H1 (cell line): Measurements from ENCODE around the gene GNG11. TPM values are rescaled to one million over a fixed set of nuclear protein-coding genes. Genes with fewer than 3 reads are reported as not detected.

ENCODE experiments used
- CTCF ChIA-PET: fragments of 300-600 bp; sonication (Branson Sonifier 250); formaldehyde crosslinking; loops from one replicate; lab custom pipeline; 2021; ENCODE audit not compliant: partially characterized antibody; lab: Charles Lee
- POLR2A ChIA-PET: fragments of 300-600 bp; sonication (Branson Sonifier 250); formaldehyde crosslinking; loops from one replicate; lab custom pipeline; 2021; ENCODE audit warnings: inconsistent platforms; ENCODE audit not compliant: partially characterized antibody; lab: Charles Lee
- DNase-seq, 2 experiments: peaks; one replicate each; pipeline versions ENCODE4 v3.0.0 to v3.0.0-alpha.2; 2010 to 2022; ENCODE audit warnings: low spot score in 2 of 2, low read depth in 1 of 2, mixed read lengths in 1 of 2
- FAIRE-seq: peaks from 2 replicates; lab custom pipeline; 2011; peaks lifted over from hg19 to GRCh38; lab: Jason Lieb, UNC
- H2AFZ ChIP-seq: 2 replicates; pipeline ENCODE4 v1.8.1; 2012; ENCODE audit warnings: low read length, inconsistent platforms
- H2AK5ac ChIP-seq: 2 replicates; pipeline ENCODE4 v1.6.1; 2013; ENCODE audit warnings: low read depth, low read length
- H2BK120ac ChIP-seq: replicated peaks from 2 replicates; pipeline ENCODE3; 2013; ENCODE audit warnings: low read depth, low read length, inconsistent platforms
- H2BK12ac ChIP-seq: 2 replicates; pipeline ENCODE4 v1.6.1; 2013; ENCODE audit warnings: low read depth, low read length
- H2BK15ac ChIP-seq: 2 replicates; pipeline ENCODE4 v1.6.1; 2013; ENCODE audit warnings: low read length
- H2BK20ac ChIP-seq: 2 replicates; pipeline ENCODE4 v1.6.1; 2013; ENCODE audit warnings: low read length
- H2BK5ac ChIP-seq: 2 replicates; pipeline ENCODE4 v1.6.1; 2013; ENCODE audit warnings: low read depth, low read length
- H3K14ac ChIP-seq: 2 replicates; pipeline ENCODE4 v1.6.1; 2013; ENCODE audit warnings: inconsistent platforms; ENCODE audit not compliant: insufficient read length
- H3K18ac ChIP-seq: 2 replicates; pipeline ENCODE4 v1.6.1; 2013; ENCODE audit warnings: low read length; ENCODE audit errors: extremely low read depth
- H3K23ac ChIP-seq: 2 replicates; pipeline ENCODE4 v1.6.1; 2013; ENCODE audit warnings: inconsistent platforms; ENCODE audit not compliant: insufficient read length
- H3K23me2 ChIP-seq: 2 replicates; pipeline ENCODE4 v1.6.1; 2013; ENCODE audit warnings: low read depth, low read length
- H3K27ac ChIP-seq: 2 replicates; pipeline ENCODE4 v1.6.1; 2011; ENCODE audit warnings: low read depth, low read length, inconsistent platforms
- H3K27me3 ChIP-seq, 4 experiments: replicated peaks in 1 of 4; 1 replicate in 1 of 4; 2 replicates in 3 of 4; pipeline versions ENCODE4 v1.6.1 to v1.8.1; 2011 to 2013; ENCODE audit warnings: low read length in 3 of 4, mild to moderate bottlenecking in 3 of 4, inconsistent platforms in 2 of 4, mixed read lengths in 2 of 4, moderate library complexity in 1 of 4; ENCODE audit not compliant: control insufficient read depth in 3 of 4, insufficient read depth in 3 of 4; ENCODE audit errors: extremely low read depth in 1 of 4
- H3K36me3 ChIP-seq, 4 experiments: 2 replicates each; pipeline versions ENCODE4 v1.6.1 to v1.8.1; 2011 to 2013; ENCODE audit warnings: mild to moderate bottlenecking in 4 of 4, low read length in 3 of 4, moderate library complexity in 2 of 4, control low read depth in 1 of 4, inconsistent platforms in 1 of 4; ENCODE audit not compliant: insufficient read depth in 4 of 4, control insufficient read depth in 2 of 4
- H3K4ac ChIP-seq: replicated peaks from 2 replicates; pipeline ENCODE3; 2013; ENCODE audit warnings: low read length, low read depth, mixed read lengths, inconsistent platforms; ENCODE audit not compliant: insufficient read length
- H3K4me1 ChIP-seq, 4 experiments: replicated peaks in 1 of 4; 1 replicate in 1 of 4; 2 replicates in 3 of 4; pipeline versions ENCODE4 v1.6.1 to v1.8.1; 2011 to 2013; ENCODE audit warnings: low read length in 3 of 4, inconsistent platforms in 2 of 4, mixed read lengths in 1 of 4; ENCODE audit not compliant: insufficient read depth in 4 of 4, control insufficient read depth in 3 of 4
- H3K4me2 ChIP-seq, 2 experiments: 2 replicates each; pipeline versions ENCODE4 v1.6.1 to v1.8.1; 2011 to 2013; ENCODE audit warnings: low read depth in 2 of 2, low read length in 2 of 2, control low read depth in 1 of 2, inconsistent platforms in 1 of 2, mild to moderate bottlenecking in 1 of 2; ENCODE audit not compliant: insufficient read depth in 1 of 2
- H3K4me3 ChIP-seq, 4 experiments: fragments of 200-600, 300-600 bp in 1 of 4; sonication (generic), shearing (Covaris generic), sonication (Bioruptor Twin) in 1 of 4; 2 replicates each; pipeline versions ENCODE4 v1.5.1 to v1.8.1; 2011 to 2016; ENCODE audit warnings: low read length in 4 of 4, low read depth in 3 of 4, control low read depth in 2 of 4, inconsistent platforms in 2 of 4, mild to moderate bottlenecking in 2 of 4, mixed read lengths in 1 of 4, moderate library complexity in 1 of 4; ENCODE audit not compliant: insufficient read depth in 2 of 4; ENCODE audit errors: extremely low read depth in 1 of 4
- H3K56ac ChIP-seq: replicated peaks from 2 replicates; pipeline ENCODE3; 2013; ENCODE audit warnings: low read depth, mild to moderate bottlenecking, mixed read lengths, low read length, inconsistent platforms; ENCODE audit not compliant: insufficient read length
- H3K79me1 ChIP-seq: 2 replicates; pipeline ENCODE4 v1.6.1; 2013; ENCODE audit warnings: low read depth, low read length, control low read depth
- H3K79me2 ChIP-seq, 2 experiments: 2 replicates each; pipeline versions ENCODE4 v1.6.1 to v1.8.1; 2012 to 2013; ENCODE audit warnings: low read length in 2 of 2, mild to moderate bottlenecking in 2 of 2, inconsistent platforms in 1 of 2; ENCODE audit not compliant: insufficient read depth in 2 of 2, control insufficient read depth in 1 of 2
- H3K9ac ChIP-seq, 4 experiments: replicated peaks in 1 of 4; 1 replicate in 1 of 4; 2 replicates in 3 of 4; pipeline versions ENCODE4 v1.6.1 to v1.8.1; 2011 to 2013; ENCODE audit warnings: low read depth in 3 of 4, low read length in 3 of 4, control low read depth in 2 of 4, mild to moderate bottlenecking in 2 of 4, moderate library complexity in 2 of 4, inconsistent platforms in 1 of 4; ENCODE audit errors: extremely low read depth in 1 of 4
- H3K9me3 ChIP-seq, 2 experiments: 2 replicates each; pipeline versions ENCODE4 v1.6.1 to v1.8.1; 2012 to 2013; ENCODE audit warnings: mild to moderate bottlenecking in 2 of 2, moderate library complexity in 2 of 2, control low read depth in 1 of 2, inconsistent platforms in 1 of 2, low read depth in 1 of 2, low read length in 1 of 2, mixed read lengths in 1 of 2; ENCODE audit not compliant: insufficient read depth in 2 of 2
- H4K20me1 ChIP-seq, 2 experiments: replicated peaks in 1 of 2; 2 replicates each; pipeline versions ENCODE3 to v1.8.1; 2011 to 2013; ENCODE audit warnings: inconsistent platforms in 2 of 2, low read length in 2 of 2, mild to moderate bottlenecking in 1 of 2; ENCODE audit not compliant: insufficient read depth in 2 of 2, control insufficient read depth in 1 of 2
- H4K5ac ChIP-seq: 2 replicates; pipeline ENCODE4 v1.6.1; 2013; ENCODE audit warnings: low read length, low read depth, mixed read lengths, inconsistent platforms; ENCODE audit not compliant: insufficient read length
- H4K8ac ChIP-seq: 2 replicates; pipeline ENCODE4 v1.8.0; 2013; ENCODE audit warnings: mild to moderate bottlenecking, moderate library complexity, low read length, inconsistent platforms; ENCODE audit not compliant: insufficient read depth; ENCODE audit errors: extremely low read depth
- H4K91ac ChIP-seq: replicated peaks from 2 replicates; pipeline ENCODE3; 2013; ENCODE audit warnings: low read length, mixed read lengths, inconsistent platforms; ENCODE audit not compliant: insufficient read length
- CHD1 ChIP-seq: IDR thresholded peaks from 2 replicates; pipeline ENCODE4 v1.6.1; 2012; ENCODE audit warnings: low read depth, low read length, improper control_type of control experiment
- E2F6 ChIP-seq: IDR thresholded peaks from 2 replicates; pipeline ENCODE4 v1.6.1; 2012; ENCODE audit warnings: inconsistent platforms
- EP300 ChIP-seq, 2 experiments: IDR thresholded peaks; 1 replicate in 1 of 2; 2 replicates in 1 of 2; pipeline ENCODE4 v1.6.1; 2011 to 2012; ENCODE audit warnings: low read depth in 2 of 2, low read length in 2 of 2, mild to moderate bottlenecking in 2 of 2, borderline replicate concordance in 1 of 2, inconsistent platforms in 1 of 2, moderate library complexity in 1 of 2
- POLR2AphosphoS5 ChIP-seq: IDR thresholded peaks from 2 replicates; pipeline ENCODE4 v1.6.1; 2011; ENCODE audit warnings: low read depth, low read length
- RXRA ChIP-seq: IDR thresholded peaks from 2 replicates; pipeline ENCODE4 v1.6.1; 2011; ENCODE audit warnings: low read depth, mild to moderate bottlenecking, low read length, moderate library complexity; ENCODE audit not compliant: insufficient read depth
- SIN3A ChIP-seq, 2 experiments: IDR thresholded peaks in 1 of 2; conservative IDR thresholded peaks in 1 of 2; 2 replicates each; pipeline ENCODE4 v1.6.1; 2011 to 2012; ENCODE audit warnings: low read length in 2 of 2, improper control_type of control experiment in 1 of 2, low read depth in 1 of 2, mild to moderate bottlenecking in 1 of 2
- SUZ12 ChIP-seq: fragments of 200-600 bp; sonication (generic); IDR thresholded peaks from 2 replicates; pipeline ENCODE4 v1.6.1; 2012; ENCODE audit warnings: mild to moderate bottlenecking, inconsistent platforms, low read length, moderate library complexity, mixed read lengths
- WGBS, 2 experiments: shearing (Covaris generic) in 1 of 2; methylation state at CpG; one replicate each; pipeline versions ENCODE4 v1.1.6 to v1.1.7; 2013 to 2015; ENCODE audit warnings: low lambda C conversion rate in 2 of 2, mixed read lengths in 2 of 2, inconsistent platforms in 1 of 2, low coverage in 1 of 2, missing lambda C conversion rate in 1 of 2; ENCODE audit not compliant: insufficient replicate concordance in 2 of 2, insufficient coverage in 1 of 2, insufficient read length in 1 of 2; ENCODE audit errors: extremely low coverage in 1 of 2, missing lambda C conversion rate in 1 of 2; 5-methylcytosine and 5-hydroxymethylcytosine counted together
- polyA plus RNA-seq, 7 experiments: library from polyadenylated mRNA; depleted of rRNA in 3 of 7; stranded (reverse) in 5 of 7; unstranded in 2 of 7; fragments of >200 nt in 5 of 7; fragments of 200-250 nt in 2 of 7; gene quantifications; 1 replicate in 5 of 7; 2 replicates in 1 of 7; 4 replicates in 1 of 7; pipeline versions ENCODE4 v1.2.1 to v1.2.3, GENCODE V29; 2011 to 2013; ENCODE audit warnings: missing spikeins in 2 of 7, mixed read lengths in 2 of 7
- total RNA-seq: library from RNA; stranded (reverse); fragmentation: NEBNext Ultra II Directional; extraction: Animal tissue kit (Norgen Biotek cat#: 25700); gene quantifications from 2 replicates; pipeline ENCODE4 v1.2.1, GENCODE V29; 2021
- TF ChIP-seq, protein P1 (sequence below): IDR thresholded peaks from 2 replicates; pipeline ENCODE4 v1.6.1; 2012; ENCODE audit warnings: inconsistent platforms

GNG11 gene
- total and polyA plus RNA-seq, 2 of the 8 experiments (the other 6 are each of a cell fraction or from before 2014, with no cell fraction given): 0.38 to 1.3 TPM

DNA sequence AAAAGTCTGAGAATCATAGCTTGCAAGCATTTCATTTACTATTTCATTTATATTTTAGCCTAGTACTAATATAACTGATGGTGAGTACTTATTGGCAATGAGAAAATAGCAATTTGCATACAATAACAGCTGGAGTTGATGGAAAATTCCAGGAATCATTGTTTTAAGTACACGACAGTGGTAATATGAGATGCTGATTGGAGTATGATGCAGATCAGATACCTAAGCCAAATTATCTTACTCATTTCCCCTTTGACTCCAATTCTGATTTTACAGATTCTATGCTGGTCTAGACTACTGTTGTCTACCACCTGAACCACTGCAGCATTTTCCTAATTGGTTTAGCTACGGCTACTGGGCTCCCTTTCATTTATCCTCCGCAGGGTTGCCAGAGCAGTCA lies 36.7 kb downstream of the GNG11 start:
- WGBS, 2 experiments: 88% methylated on average over 3 of the region's 3 CpGs; no CpG with 5 or more reads in 1 of the 2 experiments
- DNase-seq (no peak), FAIRE-seq (no peak)
- no peaks in the 10 kb centered on the region for H3K36me3 ChIP-seq
- H3K9me3 ChIP-seq: no peaks in the 10 kb centered on the region
- H3K18ac ChIP-seq: no peak overlapping the region
- H3K27me3 ChIP-seq: no peaks in the 10 kb centered on the region
- no peak overlapping the region for H2BK20ac ChIP-seq
- H3K4ac ChIP-seq: no peak overlapping the region
- TF ChIP-seq, protein P1, sequence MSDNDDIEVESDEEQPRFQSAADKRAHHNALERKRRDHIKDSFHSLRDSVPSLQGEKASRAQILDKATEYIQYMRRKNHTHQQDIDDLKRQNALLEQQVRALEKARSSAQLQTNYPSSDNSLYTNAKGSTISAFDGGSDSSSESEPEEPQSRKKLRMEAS: no peak
- TF ChIP-seq POLR2AphosphoS5 (no peak), SUZ12 (no peak), CHD1 (no peak), RXRA (no peak), E2F6 (no peak), EP300 (IDR thresholded peaks at IDR 0.05; ENCODE audit: borderline replicate concordance in 1 of 2, low read depth in 2 of 2, low read length in 2 of 2) (no peak), SIN3A (conservative IDR thresholded peaks at IDR 0.05 in 1 of 2, IDR thresholded peaks at IDR 0.05 in 1 of 2; ENCODE audit: low read depth in 1 of 2, low read length in 2 of 2) (no peak)
- H2BK15ac ChIP-seq: no peak overlapping the region
- no peak overlapping the region for H3K14ac ChIP-seq
- no peak overlapping the region for H3K27ac ChIP-seq
- ChIA-PET CTCF (interaction anchor here (1.6 kb wide), 1 partner anchor 156 kb away, joined by 4 read pairs; no protein-coding TSS in a partner anchor), POLR2A (no interaction called here)
- H3K9ac ChIP-seq: no peak overlapping the region
- H3K23ac ChIP-seq: no peak overlapping the region
- no peak overlapping the region for H2BK120ac ChIP-seq
- H4K91ac ChIP-seq: no peak overlapping the region
- no peak overlapping the region for H3K4me2 ChIP-seq
- no peak overlapping the region for H2AK5ac ChIP-seq
- H2BK12ac ChIP-seq: no peak overlapping the region
- no peak overlapping the region for H4K5ac ChIP-seq
- H3K79me1 ChIP-seq: no peaks in the 10 kb centered on the region
- H3K4me3 ChIP-seq: no peak overlapping the region
- H4K8ac ChIP-seq: no peak overlapping the region
- H4K20me1 ChIP-seq: no peaks in the 10 kb centered on the region
- H3K23me2 ChIP-seq: no peaks in the 10 kb centered on the region
- H2AFZ ChIP-seq: no peak overlapping the region
- no peak overlapping the region for H3K56ac ChIP-seq
- H2BK5ac ChIP-seq: no peak overlapping the region
- no peaks in the 10 kb centered on the region for H3K79me2 ChIP-seq
- H3K4me1 ChIP-seq: no peaks in the 10 kb centered on the region
